Colonic mucosa (tissue), 4 donors: ENCODE measurements around the gene MYL4. TPM values are rescaled to one million over a fixed set of nuclear protein-coding genes. Genes with fewer than 3 reads are reported as not detected.
A peak's percentile ranks its signal among the peaks of the same experiment; 100 is the strongest.

ENCODE experiments used
- DNase-seq: peaks from one replicate; pipeline ENCODE4 v3.0.0-alpha.2; 2020
- H3K27ac ChIP-seq: fragments of 200-600 bp; one replicate; pipeline ENCODE4 v1.8.0; 2021
- H3K27me3 ChIP-seq: fragments of 200-600 bp; one replicate; pipeline ENCODE4 v1.8.0; 2021
- H3K36me3 ChIP-seq: fragments of 200-600 bp; one replicate; pipeline ENCODE4 v1.8.0; 2021
- H3K4me1 ChIP-seq: fragments of 200-600 bp; one replicate; pipeline ENCODE4 v1.8.0; 2021; ENCODE audit warnings: mild to moderate bottlenecking
- H3K4me3 ChIP-seq: fragments of 200-600 bp; one replicate; pipeline ENCODE4 v1.8.0; 2021
- H3K9ac ChIP-seq, 2 donors: one replicate each; pipeline ENCODE4 v1.7.0; 2013; ENCODE audit warnings: control low read depth in 2 of 2, low read depth in 2 of 2, low read length in 2 of 2
- H3K9me3 ChIP-seq: fragments of 200-600 bp; one replicate; pipeline ENCODE4 v1.8.0; 2021
- intact Hi-C: fragments of 100-400 bp; cut with DNase I; formaldehyde crosslinking; loops from one replicate; pipeline ENCODE4 v1.14.1; 2022
- total RNA-seq, 2 donors: library from RNA; stranded (reverse); fragmentation: NEBNext Ultra II Directional in 1 of 2; extraction: Animal tissue kit (Norgen Biotek cat#: 25700) in 1 of 2; gene quantifications; one replicate each; pipeline ENCODE4 v1.2.1, GENCODE V29; 2021
- TF ChIP-seq, protein P1 (sequence below): fragments of 200-600 bp; IDR thresholded peaks from one replicate; pipeline ENCODE4 v1.8.0; 2022; ENCODE audit warnings: antibody characterized with exemption, mild to moderate bottlenecking
- donor health status: healthy.
- donor health status: DM: no; HTN: no; CAD: no.
- donor health status: DM: no; HTN: no; CAD: no.

MYL4 gene
- total RNA-seq, 2 donors from 2014 or later: 0.59 to 0.69 TPM

DNA sequence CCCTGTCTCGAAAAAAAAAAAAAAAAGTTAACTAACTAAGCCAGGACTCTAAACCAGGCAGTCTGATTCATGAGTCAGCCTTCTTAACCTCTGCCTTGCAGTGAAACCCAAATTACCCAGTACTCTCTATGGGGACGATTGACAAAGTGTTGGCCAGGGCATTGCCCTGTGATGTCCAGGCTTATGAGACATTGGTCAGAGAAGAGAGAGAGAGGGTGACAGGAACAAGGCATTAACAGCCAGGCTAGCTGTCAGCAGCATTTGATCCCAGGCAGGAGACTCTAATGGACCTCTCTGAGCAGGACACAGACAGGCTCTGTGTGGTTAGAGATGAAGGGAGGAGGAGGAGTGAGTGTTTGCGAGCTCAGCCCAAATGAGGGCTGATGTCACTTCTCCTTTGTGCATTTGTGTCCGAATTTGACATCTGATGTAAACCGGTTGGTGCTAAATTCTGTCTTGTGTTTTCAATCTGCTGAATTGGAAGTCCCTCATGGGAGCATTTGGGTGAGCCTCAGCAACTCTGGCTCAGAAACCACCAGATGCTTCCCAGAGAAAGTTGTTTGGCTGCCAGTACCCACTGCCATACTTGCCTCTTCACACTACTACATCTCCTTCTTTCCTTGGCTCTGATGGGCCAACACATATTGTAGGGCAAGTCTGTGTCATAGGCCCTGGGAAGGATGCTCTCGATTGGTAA is 4.3 kb upstream of the MYL4 start:
- no peak for DNase-seq
- intact Hi-C loops: no loop called here
- H3K27me3 ChIP-seq: no peaks in the 10 kb centered on the region
- H3K9me3 ChIP-seq: no peaks in the 10 kb centered on the region
- peak overlapping the region in 1 of 2 donors; percentile 49 for H3K9ac ChIP-seq
- no peaks in the 10 kb centered on the region for H3K4me1 ChIP-seq
- H3K27ac ChIP-seq: peak overlapping the region; percentile 48
- H3K4me3 ChIP-seq: no peak overlapping the region
- TF ChIP-seq, protein P1, sequence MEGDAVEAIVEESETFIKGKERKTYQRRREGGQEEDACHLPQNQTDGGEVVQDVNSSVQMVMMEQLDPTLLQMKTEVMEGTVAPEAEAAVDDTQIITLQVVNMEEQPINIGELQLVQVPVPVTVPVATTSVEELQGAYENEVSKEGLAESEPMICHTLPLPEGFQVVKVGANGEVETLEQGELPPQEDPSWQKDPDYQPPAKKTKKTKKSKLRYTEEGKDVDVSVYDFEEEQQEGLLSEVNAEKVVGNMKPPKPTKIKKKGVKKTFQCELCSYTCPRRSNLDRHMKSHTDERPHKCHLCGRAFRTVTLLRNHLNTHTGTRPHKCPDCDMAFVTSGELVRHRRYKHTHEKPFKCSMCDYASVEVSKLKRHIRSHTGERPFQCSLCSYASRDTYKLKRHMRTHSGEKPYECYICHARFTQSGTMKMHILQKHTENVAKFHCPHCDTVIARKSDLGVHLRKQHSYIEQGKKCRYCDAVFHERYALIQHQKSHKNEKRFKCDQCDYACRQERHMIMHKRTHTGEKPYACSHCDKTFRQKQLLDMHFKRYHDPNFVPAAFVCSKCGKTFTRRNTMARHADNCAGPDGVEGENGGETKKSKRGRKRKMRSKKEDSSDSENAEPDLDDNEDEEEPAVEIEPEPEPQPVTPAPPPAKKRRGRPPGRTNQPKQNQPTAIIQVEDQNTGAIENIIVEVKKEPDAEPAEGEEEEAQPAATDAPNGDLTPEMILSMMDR: no peak
- H3K36me3 ChIP-seq: no peaks in the 10 kb centered on the region

DNA sequence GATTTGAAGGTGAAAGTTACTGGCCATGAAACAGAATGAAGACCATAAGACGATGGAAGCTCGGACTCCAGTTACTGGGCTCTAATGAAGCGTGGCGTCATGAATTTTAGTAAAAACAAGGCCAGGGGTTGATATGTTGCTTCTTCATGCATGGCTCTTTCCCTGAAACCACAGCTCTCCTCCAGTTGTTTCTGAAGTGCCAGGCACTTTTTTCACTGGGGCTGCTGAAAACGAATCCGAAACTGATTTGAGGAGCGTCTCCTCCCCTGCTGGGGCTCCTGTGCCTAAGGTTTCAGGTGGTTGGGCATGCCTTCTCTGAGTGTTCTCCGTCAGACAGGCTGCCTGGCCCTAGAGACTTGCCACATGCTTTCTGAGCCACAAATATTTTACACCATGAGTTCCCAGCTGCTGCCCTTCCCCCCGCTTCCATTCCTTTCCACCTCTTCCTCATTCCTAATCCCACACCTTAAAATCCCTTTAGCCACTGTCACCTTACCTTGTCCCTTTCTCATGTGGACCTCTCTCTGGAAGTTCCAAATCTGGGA is 3.7 kb upstream of the MYL4 start:
- Histone ChIP-seq H3K36me3 (no peaks in the 10 kb centered on the region), H3K4me1 (no peaks in the 10 kb centered on the region), H3K9ac (peak overlapping the region in 1 of 2 donors; percentile 49), H3K27me3 (no peaks in the 10 kb centered on the region), H3K4me3 (no peak overlapping the region), H3K27ac (peak overlapping the region; percentile 48), H3K9me3 (no peaks in the 10 kb centered on the region)
- peak; percentile 50 for DNase-seq
- intact Hi-C loops: no loop called here
- TF ChIP-seq, protein P1: no peak

DNA sequence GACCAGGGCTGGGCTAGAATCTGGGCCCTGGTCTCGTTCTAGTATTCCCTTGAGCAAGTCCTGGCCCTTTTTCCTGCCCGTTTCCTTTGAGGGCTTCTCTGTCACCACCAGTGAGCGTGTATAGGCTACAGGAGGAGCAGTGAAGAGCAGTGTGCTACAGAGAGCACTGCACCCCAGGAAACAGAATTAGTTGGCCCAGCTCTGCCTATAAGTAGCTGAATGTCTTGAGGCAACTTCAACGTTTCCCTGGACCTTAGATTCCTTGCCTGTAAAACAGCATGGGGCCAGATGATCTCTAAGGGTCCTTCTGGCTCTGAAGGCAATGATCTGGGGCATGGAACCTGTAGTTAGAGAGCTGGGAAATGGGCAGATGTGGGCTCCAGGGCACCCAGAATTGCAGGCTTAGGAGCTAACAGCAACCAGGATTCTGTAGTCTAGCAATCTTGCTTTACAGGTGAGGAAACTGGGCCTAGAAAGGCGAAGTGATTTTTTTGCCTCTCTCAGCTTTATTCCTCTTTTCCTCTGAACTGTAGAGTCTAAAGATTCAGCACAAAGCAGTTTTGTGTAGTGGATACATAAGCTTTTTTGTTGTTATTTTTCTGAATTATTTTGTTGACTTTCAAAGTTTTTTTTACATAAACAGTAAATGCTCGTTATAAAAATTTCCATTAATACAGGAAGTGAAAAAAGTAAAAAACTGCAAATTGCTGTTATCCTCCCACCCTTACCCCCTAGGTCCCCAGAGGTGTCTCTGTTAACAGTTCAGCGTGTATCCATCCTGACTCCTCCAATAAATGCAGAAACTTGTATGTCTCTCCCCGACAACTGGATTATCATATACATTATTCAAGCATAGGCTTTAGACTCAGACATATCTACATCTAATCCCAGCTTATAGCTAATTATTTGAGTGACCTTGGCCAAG is 1.7 kb upstream of the MYL4 start:
- Histone ChIP-seq H3K36me3 (no peaks in the 10 kb centered on the region), H3K27ac (no peak overlapping the region), H3K27me3 (no peaks in the 10 kb centered on the region), H3K9me3 (no peaks in the 10 kb centered on the region), H3K4me3 (no peak overlapping the region), H3K4me1 (no peaks in the 10 kb centered on the region), H3K9ac (no peak overlapping the region)
- DNase-seq: peak; percentile 4
- intact Hi-C loops: no loop called here
- TF ChIP-seq, protein P1: no peak

DNA sequence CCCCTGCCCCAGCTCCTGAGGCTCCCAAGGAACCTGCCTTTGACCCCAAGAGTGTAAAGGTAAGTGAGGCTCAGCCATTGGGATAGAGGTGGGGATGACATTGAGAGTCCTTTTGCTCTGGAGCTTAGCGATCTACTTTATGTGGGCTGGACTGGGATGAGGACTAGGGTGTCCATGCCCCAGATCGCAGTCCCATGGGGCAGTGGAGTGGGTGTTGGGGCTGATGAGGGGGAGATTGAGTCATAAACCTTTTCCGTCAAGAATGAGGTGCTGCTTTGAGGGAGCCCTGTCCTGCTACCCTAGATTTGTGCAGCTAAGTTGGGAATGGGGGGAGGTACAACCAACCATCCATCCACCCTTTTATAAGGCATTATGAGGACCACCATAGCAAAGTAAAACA is 351 bp downstream of the MYL4 start:
- Histone ChIP-seq H3K36me3 (no peaks in the 10 kb centered on the region), H3K27me3 (no peaks in the 10 kb centered on the region), H3K27ac (no peak overlapping the region), H3K9me3 (no peaks in the 10 kb centered on the region), H3K9ac (no peak overlapping the region), H3K4me3 (no peak overlapping the region), H3K4me1 (no peaks in the 10 kb centered on the region)
- no peak for DNase-seq
- intact Hi-C loops: no loop called here
- TF ChIP-seq, protein P1: no peak

DNA sequence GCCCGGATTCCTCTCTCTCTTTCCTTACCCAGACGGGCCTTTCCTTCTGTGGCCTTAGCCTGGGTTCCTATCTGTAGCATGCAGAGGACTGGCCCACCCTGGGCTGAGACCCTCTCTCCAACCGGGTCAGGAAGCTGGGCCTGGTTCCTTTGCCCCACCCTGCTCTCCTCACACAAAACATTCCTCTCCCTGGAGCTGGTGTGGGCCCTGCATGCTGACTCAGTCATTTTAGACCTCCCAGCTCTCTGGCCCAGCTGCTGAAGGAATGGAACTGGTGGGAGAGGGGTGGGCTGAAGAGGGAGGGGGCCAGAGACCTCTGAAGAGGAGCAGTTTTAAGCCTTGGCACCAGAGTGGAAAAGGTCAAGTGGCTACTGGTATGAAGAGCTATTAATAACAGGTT is 957 bp downstream of the MYL4 start:
- Histone ChIP-seq H3K9ac (no peak overlapping the region), H3K27me3 (no peaks in the 10 kb centered on the region), H3K4me1 (no peaks in the 10 kb centered on the region), H3K4me3 (no peak overlapping the region), H3K9me3 (no peaks in the 10 kb centered on the region), H3K36me3 (no peaks in the 10 kb centered on the region), H3K27ac (no peak overlapping the region)
- intact Hi-C loops: no loop called here
- DNase-seq: no peak
- TF ChIP-seq, protein P1: no peak
